ENCODE measurements around the gene LRFN4. TPM values are rescaled to one million over a fixed set of nuclear protein-coding genes. Genes with fewer than 3 reads are reported as not detected.

The LRFN4 gene
- total RNA-seq, 4 donors from 2014 or later = 8.7 to 21.9 (median 13.1) TPM

DNA sequence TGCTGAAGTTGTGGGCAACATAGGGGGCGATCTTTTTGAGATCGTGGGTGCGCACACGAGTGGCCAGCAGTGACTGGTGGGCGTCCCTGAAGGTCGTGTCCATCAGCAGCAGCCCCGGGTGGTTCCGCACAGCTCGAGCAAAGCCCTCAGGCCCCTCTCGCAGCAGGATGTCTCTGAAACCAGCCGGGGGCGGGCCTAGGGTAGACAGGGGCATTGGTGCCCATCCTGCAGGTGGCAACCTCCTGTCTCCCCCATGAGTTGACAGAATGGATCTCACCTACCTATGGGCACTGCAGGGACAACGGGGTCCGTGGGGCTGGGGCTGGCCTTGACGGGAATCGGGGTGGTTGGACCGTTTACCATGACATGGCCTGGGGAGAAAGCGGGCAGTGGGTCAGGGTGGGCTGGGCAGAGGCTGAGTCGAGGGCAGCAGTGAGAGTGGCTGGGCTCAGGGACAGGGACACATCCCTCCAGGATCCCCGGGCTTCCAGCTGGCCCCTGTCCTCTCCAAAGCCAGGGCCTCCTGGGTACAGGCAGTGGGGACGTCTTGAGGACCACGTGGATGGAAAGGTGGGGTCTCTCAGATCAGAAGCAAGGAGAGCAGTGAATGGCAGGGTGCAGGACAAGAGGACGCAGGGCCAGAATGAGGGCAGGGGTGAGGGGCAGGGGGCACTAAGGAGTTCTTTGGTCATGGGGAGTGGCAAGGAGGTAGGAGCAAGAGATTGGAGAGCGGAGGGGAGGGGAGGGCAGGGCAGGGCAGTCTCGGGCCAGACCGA, 4.2 kb upstream of the LRFN4 start:
- H3K4me3 ChIP-seq = no peak overlapping the region
- WGBS = 93% methylated on average over 23 of the region's 26 CpGs
- no peak for DNase-seq (ENCODE audit: extremely low spot score)

DNA sequence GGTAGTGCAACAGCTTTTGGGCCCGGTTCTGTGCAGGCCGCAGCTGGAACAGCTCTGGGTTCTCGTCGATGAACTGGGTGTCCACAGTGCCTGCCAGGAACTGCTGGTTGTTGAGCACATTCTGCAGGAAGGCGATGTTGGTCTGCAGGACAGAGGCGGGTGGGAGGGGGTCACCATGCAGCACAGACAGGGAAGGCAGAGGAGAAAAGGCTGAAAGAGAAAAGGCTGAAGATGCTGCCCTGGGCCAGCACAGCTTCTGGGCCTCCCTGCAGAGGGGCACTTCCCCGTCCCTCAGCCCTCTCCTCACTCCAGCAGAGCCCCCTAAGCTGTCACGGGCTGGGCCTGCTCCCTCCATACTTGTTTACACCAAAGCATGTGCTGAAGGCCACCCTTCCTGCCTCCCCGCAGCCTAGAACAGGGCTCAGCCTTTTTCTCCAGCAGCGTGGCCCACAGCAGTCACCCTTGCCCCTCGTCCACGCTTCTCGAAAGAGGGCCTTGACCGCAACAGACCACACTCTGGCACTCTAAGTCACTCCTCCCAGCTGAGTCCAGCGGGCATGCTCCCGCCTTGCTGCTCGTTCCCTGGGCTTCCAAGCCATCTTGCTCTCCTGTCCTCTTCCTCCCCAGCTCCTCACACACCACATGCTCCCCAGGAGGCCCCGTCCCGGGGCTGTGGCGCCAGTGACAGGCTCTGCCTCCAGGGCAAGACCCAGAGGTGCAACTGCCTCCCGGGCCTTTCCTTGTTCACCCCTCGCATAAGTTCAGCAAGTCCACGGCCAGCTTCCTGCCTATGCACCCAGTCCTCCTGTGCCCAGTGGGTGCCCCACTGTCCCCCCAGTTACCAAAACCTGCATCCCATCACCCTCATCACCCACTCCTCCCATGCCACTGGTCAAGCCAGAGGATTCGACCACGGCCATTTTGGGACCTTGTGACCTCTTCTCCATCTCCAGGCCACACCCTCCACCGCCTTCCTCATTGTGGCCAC, 3.3 kb upstream of the LRFN4 start:
- 91% methylated on average over 26 of the region's 26 CpGs for WGBS
- peaks cover 0 to 26% (median 12%) of the 10 kb centered on the region in 4 donors for H3K36me3 ChIP-seq
- no peak overlapping the region for H3K27ac ChIP-seq (replicated peaks in 1 of 4)
- no peak overlapping the region for H3K4me3 ChIP-seq
- H3K9me3 ChIP-seq = no peaks in the 10 kb centered on the region
- H3K27me3 ChIP-seq = no peaks in the 10 kb centered on the region
- TF ChIP-seq, protein P1, sequence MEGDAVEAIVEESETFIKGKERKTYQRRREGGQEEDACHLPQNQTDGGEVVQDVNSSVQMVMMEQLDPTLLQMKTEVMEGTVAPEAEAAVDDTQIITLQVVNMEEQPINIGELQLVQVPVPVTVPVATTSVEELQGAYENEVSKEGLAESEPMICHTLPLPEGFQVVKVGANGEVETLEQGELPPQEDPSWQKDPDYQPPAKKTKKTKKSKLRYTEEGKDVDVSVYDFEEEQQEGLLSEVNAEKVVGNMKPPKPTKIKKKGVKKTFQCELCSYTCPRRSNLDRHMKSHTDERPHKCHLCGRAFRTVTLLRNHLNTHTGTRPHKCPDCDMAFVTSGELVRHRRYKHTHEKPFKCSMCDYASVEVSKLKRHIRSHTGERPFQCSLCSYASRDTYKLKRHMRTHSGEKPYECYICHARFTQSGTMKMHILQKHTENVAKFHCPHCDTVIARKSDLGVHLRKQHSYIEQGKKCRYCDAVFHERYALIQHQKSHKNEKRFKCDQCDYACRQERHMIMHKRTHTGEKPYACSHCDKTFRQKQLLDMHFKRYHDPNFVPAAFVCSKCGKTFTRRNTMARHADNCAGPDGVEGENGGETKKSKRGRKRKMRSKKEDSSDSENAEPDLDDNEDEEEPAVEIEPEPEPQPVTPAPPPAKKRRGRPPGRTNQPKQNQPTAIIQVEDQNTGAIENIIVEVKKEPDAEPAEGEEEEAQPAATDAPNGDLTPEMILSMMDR (IDR thresholded peaks at IDR 0.05) = no peak
- TF ChIP-seq POLR2AphosphoS5 (IDR thresholded peaks at IDR 0.05) (no peak), EP300 (IDR thresholded peaks at IDR 0.05) (no peak), POLR2A (IDR thresholded peaks at IDR 0.05; ENCODE audit: low read depth) (no peak)
- no peak for DNase-seq (ENCODE audit: extremely low spot score)
- peaks cover 6 to 27% (median 17%) of the 10 kb centered on the region in 4 donors for H3K4me1 ChIP-seq
- intact Hi-C loops (cut with DNase I) = loop anchor here (10.0 kb wide), 1 partner anchor 509 kb away; the partner anchor contains the start of genes B4GAT1 and BRMS1

More for the DNA sequence above, 4.2 kb upstream of the LRFN4 start:
- intact Hi-C loops (cut with DNase I) = loop anchor here (10.0 kb wide), 1 partner anchor 508 kb away; the partner anchor contains the start of genes B4GAT1 and BRMS1
- Histone ChIP-seq H3K27ac (replicated peaks in 1 of 4) (no peak overlapping the region), H3K9me3 (no peaks in the 10 kb centered on the region), H3K36me3 (peaks cover 5 to 29% (median 16%) of the 10 kb centered on the region in 4 donors), H3K27me3 (no peaks in the 10 kb centered on the region), H3K4me1 (peaks cover 6 to 19% (median 15%) of the 10 kb centered on the region in 4 donors)
- TF ChIP-seq POLR2AphosphoS5 (IDR thresholded peaks at IDR 0.05) (no peak), EP300 (IDR thresholded peaks at IDR 0.05) (no peak), POLR2A (IDR thresholded peaks at IDR 0.05; ENCODE audit: low read depth) (no peak)
- TF ChIP-seq, protein P1 (IDR thresholded peaks at IDR 0.05) = no peak

DNA sequence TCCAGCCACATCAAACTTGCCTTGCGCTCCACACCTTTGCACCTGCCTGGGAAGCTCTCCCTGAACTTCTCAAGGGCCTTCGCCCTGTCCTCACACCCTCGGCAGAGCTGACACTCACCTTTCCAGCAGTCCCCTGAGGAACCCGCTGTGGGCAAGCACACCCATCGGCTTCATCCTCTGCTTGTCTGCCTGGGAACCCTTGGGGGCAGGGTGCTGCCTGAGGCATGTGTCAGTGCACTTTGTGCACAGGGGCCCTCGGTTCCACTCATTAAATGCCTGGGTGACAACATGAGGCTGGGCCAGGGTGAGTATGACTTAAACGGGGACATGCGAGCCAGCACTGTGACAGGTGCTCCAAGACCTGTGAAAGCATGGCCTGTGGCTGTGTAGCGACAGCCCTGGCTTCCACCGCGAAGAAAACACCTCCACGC, 2.6 kb upstream of the LRFN4 start:
- Histone ChIP-seq H3K27ac (replicated peaks in 1 of 4) (no peak overlapping the region), H3K4me3 (no peak overlapping the region), H3K27me3 (no peaks in the 10 kb centered on the region), H3K9me3 (no peaks in the 10 kb centered on the region), H3K4me1 (peaks cover 6 to 33% (median 17%) of the 10 kb centered on the region in 4 donors), H3K36me3 (peaks cover 0 to 19% (median 9%) of the 10 kb centered on the region in 4 donors)
- no peak for TF ChIP-seq EP300 (IDR thresholded peaks at IDR 0.05)
- TF ChIP-seq, protein P1 (IDR thresholded peaks at IDR 0.05) = no peak
- intact Hi-C loops (cut with DNase I) = loop anchor here (10.0 kb wide), 1 partner anchor 509 kb away; the partner anchor contains the start of genes B4GAT1 and BRMS1
- DNase-seq (ENCODE audit: extremely low spot score) = no peak
- 91% methylated on average over 11 of the region's 12 CpGs for WGBS

DNA sequence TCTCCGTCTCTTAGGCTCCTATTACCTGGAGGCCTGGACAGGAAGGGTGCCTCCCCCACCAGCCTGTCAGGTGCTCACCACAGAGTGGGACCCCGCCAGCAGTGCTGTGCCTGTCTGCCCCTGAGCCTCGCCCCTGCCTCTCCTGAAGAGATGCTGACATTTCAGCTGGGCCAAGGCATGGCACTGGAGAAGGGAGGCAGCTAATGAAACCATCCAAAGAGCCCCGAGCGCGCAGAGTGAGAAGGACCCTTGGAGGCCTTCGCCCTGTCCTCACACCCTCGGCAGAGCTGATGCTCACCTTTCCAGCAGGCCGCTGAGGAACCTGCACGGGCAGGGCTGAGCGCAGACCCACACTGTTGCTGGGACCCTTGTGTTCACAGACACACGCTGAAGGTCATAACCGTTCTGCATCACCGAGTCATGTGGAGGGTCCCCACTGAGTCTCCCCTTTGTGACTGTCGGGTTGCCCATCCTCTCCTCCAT, 2.1 kb upstream of the LRFN4 start:
- H3K27ac ChIP-seq (replicated peaks in 1 of 4) = peak overlapping the region in 3 of 4 donors; percentile 89 to 92 (median 92)
- DNase-seq (ENCODE audit: extremely low spot score) = no peak
- 97% methylated on average over 14 of the region's 15 CpGs for WGBS
- no peak overlapping the region for H3K4me3 ChIP-seq
- TF ChIP-seq POLR2AphosphoS5 (IDR thresholded peaks at IDR 0.05) (no peak), EP300 (IDR thresholded peaks at IDR 0.05) (no peak), POLR2A (IDR thresholded peaks at IDR 0.05; ENCODE audit: low read depth) (no peak)
- TF ChIP-seq, protein P1 (IDR thresholded peaks at IDR 0.05) = no peak
- H3K4me1 ChIP-seq = peaks cover 6 to 33% (median 17%) of the 10 kb centered on the region in 4 donors
- intact Hi-C loops (cut with DNase I) = loop anchor here (10.0 kb wide), 1 partner anchor 510 kb away; the partner anchor contains the start of genes B4GAT1 and BRMS1
- no peaks in the 10 kb centered on the region for H3K27me3 ChIP-seq
- peaks cover 0 to 18% (median 13%) of the 10 kb centered on the region in 4 donors for H3K36me3 ChIP-seq
- no peaks in the 10 kb centered on the region for H3K9me3 ChIP-seq
